Keratinocyte (primary cell): ENCODE data around the gene RTEL1. TPM values are rescaled to one million over a fixed set of nuclear protein-coding genes. Genes with fewer than 3 reads are reported as not detected.

Experiments used
- DNase-seq: peaks from one replicate; pipeline ENCODE4 v3.0.0-alpha.2; 2011; ENCODE audit warnings: low read depth, missing footprints, low spot score
- FAIRE-seq: peaks from 2 replicates; lab custom pipeline; 2011; peaks lifted over from hg19 to GRCh38; lab: Jason Lieb, UNC
- H2AFZ ChIP-seq: 2 replicates; pipeline ENCODE4 v1.6.0; 2012; ENCODE audit warnings: low read length, control low read depth, inconsistent platforms; ENCODE audit not compliant: control insufficient read depth
- H3K27ac ChIP-seq: 2 replicates; pipeline ENCODE4 v1.5.1; 2011; ENCODE audit warnings: low read length; ENCODE audit not compliant: control insufficient read depth, insufficient read depth
- H3K27me3 ChIP-seq: 3 replicates; pipeline ENCODE4 v1.6.0; 2011; ENCODE audit warnings: low read length; ENCODE audit not compliant: control insufficient read depth, insufficient read depth; ENCODE audit errors: extremely low read depth
- H3K36me3 ChIP-seq, 2 experiments: 2 replicates in 1 of 2; 3 replicates in 1 of 2; pipeline ENCODE4 v1.5.1; 2011; ENCODE audit warnings: low read length in 2 of 2, mild to moderate bottlenecking in 1 of 2; ENCODE audit not compliant: control insufficient read depth in 2 of 2, insufficient read depth in 2 of 2; ENCODE audit errors: extremely low read depth in 1 of 2
- H3K4me1 ChIP-seq: 3 replicates; pipeline ENCODE4 v1.5.1; 2011; ENCODE audit warnings: low read length; ENCODE audit not compliant: control insufficient read depth, insufficient read depth; ENCODE audit errors: extremely low read depth
- H3K4me2 ChIP-seq: 3 replicates; pipeline ENCODE4 v1.6.0; 2011; ENCODE audit warnings: low read depth, low read length; ENCODE audit not compliant: control insufficient read depth, insufficient read depth; ENCODE audit errors: extremely low read depth
- H3K4me3 ChIP-seq, 3 experiments: fragments of 200-600 bp in 1 of 3; sonication (generic) in 1 of 3; 2 replicates in 2 of 3; 3 replicates in 1 of 3; pipeline ENCODE4 v1.5.1; 2011 to 2016; ENCODE audit warnings: low read length in 3 of 3, mild to moderate bottlenecking in 3 of 3, control low read depth in 2 of 3, inconsistent platforms in 1 of 3, low read depth in 1 of 3, mixed read lengths in 1 of 3, mixed run types in 1 of 3, moderate library complexity in 1 of 3; ENCODE audit not compliant: control insufficient read depth in 2 of 3, insufficient read depth in 2 of 3; ENCODE audit errors: extremely low read depth in 1 of 3
- H3K79me2 ChIP-seq: 2 replicates; pipeline ENCODE4 v1.6.0; 2012; ENCODE audit warnings: low read length; ENCODE audit not compliant: control insufficient read depth, insufficient read depth
- H3K9ac ChIP-seq: 3 replicates; pipeline ENCODE4 v1.6.0; 2011; ENCODE audit warnings: low read length; ENCODE audit not compliant: control insufficient read depth, insufficient read depth; ENCODE audit errors: extremely low read depth
- H3K9me1 ChIP-seq: 3 replicates; pipeline ENCODE4 v1.6.0; 2011; ENCODE audit warnings: low read length; ENCODE audit not compliant: control insufficient read depth, insufficient read depth; ENCODE audit errors: extremely low read depth
- H3K9me3 ChIP-seq: 2 replicates; pipeline ENCODE4 v1.5.1; 2012; ENCODE audit warnings: low read depth, low read length; ENCODE audit not compliant: control insufficient read depth
- H4K20me1 ChIP-seq: 3 replicates; pipeline ENCODE4 v1.6.0; 2011; ENCODE audit warnings: low read length; ENCODE audit not compliant: control insufficient read depth, insufficient read depth; ENCODE audit errors: extremely low read depth
- CTCF ChIP-seq, 3 experiments: IDR thresholded peaks in 1 of 3; conservative IDR thresholded peaks in 1 of 3; optimal IDR thresholded peaks in 1 of 3; 2 replicates in 2 of 3; 3 replicates in 1 of 3; pipeline versions ENCODE3 to v1.5.1; 2011; ENCODE audit warnings: low read length in 3 of 3, mild to moderate bottlenecking in 3 of 3, moderate library complexity in 2 of 3, control low read depth in 1 of 3, inconsistent platforms in 1 of 3; ENCODE audit not compliant: insufficient read depth in 2 of 3; ENCODE audit errors: extremely low read depth in 1 of 3
- EZH2 ChIP-seq: IDR thresholded peaks from one replicate; pipeline ENCODE4 v1.6.1; 2012; ENCODE audit warnings: inconsistent platforms, mild to moderate bottlenecking, low read length, moderate library complexity
- dilution Hi-C: fragments of 300-500 bp; cut with MboI; formaldehyde crosslinking; loops from one replicate; pipeline ENCODE4 v1.7.0; 2020; ENCODE audit warnings: low sequenced_read_pairs; ENCODE audit not compliant: extremely low pct_ligation_motif_present
- polyA plus RNA-seq, 5 experiments: library from polyadenylated mRNA; depleted of rRNA in 3 of 5; stranded (reverse) in 3 of 5; stranded (forward) in 1 of 5; unstranded in 1 of 5; fragments of >200 nt; gene quantifications; 1 replicate in 1 of 5; 2 replicates in 3 of 5; 3 replicates in 1 of 5; pipeline versions ENCODE4 v1.2.1 to v1.2.3, GENCODE V29; 2011 to 2012; ENCODE audit warnings: missing spikeins in 2 of 5, low read depth in 1 of 5, low replicate concordance in 1 of 5

RTEL1 gene
- polyA plus RNA-seq, 1 donor (not counting 4 experiments of a cell fraction or from before 2014, with no cell fraction given), result 12.4 TPM

- no peak for DNase-seq
- Histone ChIP-seq H3K4me1 (peaks cover 13% of the 10 kb centered on the region), H3K27me3 (no peaks in the 10 kb centered on the region), H3K27ac (no peak overlapping the region), H4K20me1 (no peaks in the 10 kb centered on the region), H3K4me2 (no peak overlapping the region), H3K79me2 (peaks cover 21% of the 10 kb centered on the region), H3K9ac (no peak overlapping the region), H2AFZ (no peak overlapping the region), H3K36me3 (peaks cover 20 to 26% of the 10 kb centered on the region in 2 experiments), H3K9me1 (no peaks in the 10 kb centered on the region), H3K4me3 (no peak overlapping the region), H3K9me3 (no peaks in the 10 kb centered on the region)
- dilution Hi-C loops, result no loop called here
- FAIRE-seq, result no peak
- no peak for TF ChIP-seq CTCF (optimal IDR thresholded peaks at IDR 0.05 in 1 of 3, IDR thresholded peaks at IDR 0.05 in 1 of 3, conservative IDR thresholded peaks at IDR 0.05 in 1 of 3; ENCODE audit: extremely low read depth in 1 of 3, insufficient read depth in 2 of 3, low read length in 3 of 3)
- no peak for TF ChIP-seq EZH2
Measured at GRCh38 chr20:63733117-63733516, 75.0 kb downstream of the RTEL1 start.

- no peaks in the 10 kb centered on the region for H3K9me3 ChIP-seq
Measured at GRCh38 chr20:63733579-63734081, 75.5 kb downstream of the RTEL1 start.

More at GRCh38 chr20:63733579-63734081, 75.5 kb downstream of the RTEL1 start:
- DNase-seq (no peak), FAIRE-seq (no peak)
- Histone ChIP-seq H3K4me1 (peaks cover 18% of the 10 kb centered on the region), H3K27me3 (no peaks in the 10 kb centered on the region), H3K9me1 (no peaks in the 10 kb centered on the region), H3K4me3 (no peak overlapping the region), H3K9ac (no peak overlapping the region), H3K36me3 (peaks cover 19 to 23% of the 10 kb centered on the region in 2 experiments), H3K4me2 (no peak overlapping the region), H4K20me1 (no peaks in the 10 kb centered on the region), H3K27ac (no peak overlapping the region), H2AFZ (no peak overlapping the region), H3K79me2 (peaks cover 20% of the 10 kb centered on the region)
- dilution Hi-C loops, result no loop called here
- no peak for TF ChIP-seq EZH2
- TF ChIP-seq CTCF (optimal IDR thresholded peaks at IDR 0.05 in 1 of 3, IDR thresholded peaks at IDR 0.05 in 1 of 3, conservative IDR thresholded peaks at IDR 0.05 in 1 of 3; ENCODE audit: extremely low read depth in 1 of 3, insufficient read depth in 2 of 3, low read length in 3 of 3), result no peak
